ENCODE measurements around the gene LMBR1. TPM values are rescaled to one million over a fixed set of nuclear protein-coding genes. Genes with fewer than 3 reads are reported as not detected.

The LMBR1 gene
- total and polyA plus RNA-seq, 2 donors (not counting 3 experiments of a cell fraction or from before 2014, with no cell fraction given), result 14.0 to 72.9 TPM

DNA sequence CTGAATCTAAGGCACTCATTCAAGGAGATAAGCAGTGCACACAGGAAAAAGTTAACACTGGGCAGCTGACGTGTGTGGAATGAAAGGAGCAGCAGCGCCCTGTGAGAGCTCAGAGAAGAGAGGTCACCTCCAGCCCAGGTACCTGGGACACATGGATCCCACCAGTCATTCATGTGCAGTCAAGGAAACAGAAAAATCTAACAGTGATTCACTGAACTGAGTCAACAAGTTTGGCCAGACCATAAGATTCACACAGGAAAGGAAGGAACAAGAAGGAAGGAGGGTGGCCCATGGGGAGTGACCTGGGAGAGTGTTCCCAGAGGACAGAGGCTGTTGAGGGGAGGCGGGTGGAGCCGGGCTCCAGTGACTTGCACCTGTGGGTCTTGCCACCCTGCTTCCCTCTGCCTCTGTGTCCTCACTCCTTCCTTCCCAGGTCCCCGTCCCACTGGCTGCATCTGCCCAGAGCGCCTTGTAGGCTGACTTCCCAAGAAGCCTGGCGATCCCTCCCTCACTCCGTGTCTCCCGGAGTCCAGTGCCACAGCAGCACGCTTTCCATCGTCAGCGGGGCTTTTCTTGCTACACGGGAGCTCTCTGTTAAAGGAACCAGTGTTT lies 224.7 kb downstream of the LMBR1 start:
- POLR2A ChIA-PET, result no interaction called here
- no peaks in the 10 kb centered on the region for H3K36me3 ChIP-seq (ENCODE audit: control insufficient read depth in 2 of 2, extremely low read depth in 1 of 2, insufficient read depth in 2 of 2, low read length in 2 of 2)
- H3K4me2 ChIP-seq (ENCODE audit: insufficient read depth, low read length), result no peak overlapping the region
- CTCF ChIA-PET, result no interaction called here
- DNase-seq (ENCODE audit: low read depth, low spot score) (no peak), FAIRE-seq (no peak)
- no peaks in the 10 kb centered on the region for H3K9me3 ChIP-seq (replicated peaks; ENCODE audit: control insufficient read depth, insufficient read depth, low read length)
- no peak overlapping the region for H3K9ac ChIP-seq (replicated peaks; ENCODE audit: extremely low read depth, insufficient read depth, low read length)
- no peak overlapping the region for H3K27ac ChIP-seq (ENCODE audit: insufficient read depth, low read depth, low read length)
- no peak for TF ChIP-seq GATA2 (IDR thresholded peaks at IDR 0.05; ENCODE audit: insufficient read depth, insufficient read length, low read depth, low read length)
- TF ChIP-seq, protein P1, sequence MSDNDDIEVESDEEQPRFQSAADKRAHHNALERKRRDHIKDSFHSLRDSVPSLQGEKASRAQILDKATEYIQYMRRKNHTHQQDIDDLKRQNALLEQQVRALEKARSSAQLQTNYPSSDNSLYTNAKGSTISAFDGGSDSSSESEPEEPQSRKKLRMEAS (IDR thresholded peaks at IDR 0.05; ENCODE audit: insufficient read depth, insufficient read length), result no peak
- no peak for TF ChIP-seq MYC (IDR thresholded peaks at IDR 0.05; ENCODE audit: low read depth, low read length)
- no peak for TF ChIP-seq EZH2 (IDR thresholded peaks at IDR 0.05; ENCODE audit: borderline replicate concordance, low read depth, low read length, severe bottlenecking)
- TF ChIP-seq, protein P2, sequence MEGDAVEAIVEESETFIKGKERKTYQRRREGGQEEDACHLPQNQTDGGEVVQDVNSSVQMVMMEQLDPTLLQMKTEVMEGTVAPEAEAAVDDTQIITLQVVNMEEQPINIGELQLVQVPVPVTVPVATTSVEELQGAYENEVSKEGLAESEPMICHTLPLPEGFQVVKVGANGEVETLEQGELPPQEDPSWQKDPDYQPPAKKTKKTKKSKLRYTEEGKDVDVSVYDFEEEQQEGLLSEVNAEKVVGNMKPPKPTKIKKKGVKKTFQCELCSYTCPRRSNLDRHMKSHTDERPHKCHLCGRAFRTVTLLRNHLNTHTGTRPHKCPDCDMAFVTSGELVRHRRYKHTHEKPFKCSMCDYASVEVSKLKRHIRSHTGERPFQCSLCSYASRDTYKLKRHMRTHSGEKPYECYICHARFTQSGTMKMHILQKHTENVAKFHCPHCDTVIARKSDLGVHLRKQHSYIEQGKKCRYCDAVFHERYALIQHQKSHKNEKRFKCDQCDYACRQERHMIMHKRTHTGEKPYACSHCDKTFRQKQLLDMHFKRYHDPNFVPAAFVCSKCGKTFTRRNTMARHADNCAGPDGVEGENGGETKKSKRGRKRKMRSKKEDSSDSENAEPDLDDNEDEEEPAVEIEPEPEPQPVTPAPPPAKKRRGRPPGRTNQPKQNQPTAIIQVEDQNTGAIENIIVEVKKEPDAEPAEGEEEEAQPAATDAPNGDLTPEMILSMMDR (IDR thresholded peaks at IDR 0.05; ENCODE audit: extremely low read depth in 1 of 2, insufficient read depth in 1 of 2, low read depth in 1 of 2, low read length in 2 of 2), result no peak
- no peak for TF ChIP-seq FOS (IDR thresholded peaks at IDR 0.05; ENCODE audit: borderline replicate concordance, insufficient read depth, low read length)
- no peak for TF ChIP-seq POLR2AphosphoS5 (IDR thresholded peaks at IDR 0.05; ENCODE audit: insufficient read depth, low read depth, low read length)
- no peak for TF ChIP-seq POLR2A (IDR thresholded peaks at IDR 0.05; ENCODE audit: low read depth, low read length)
- BruUV-seq (replicated peaks), result no TSS peak
- H3K4me1 ChIP-seq (ENCODE audit: control insufficient read depth, extremely low read depth, insufficient read depth, low read length), result no peaks in the 10 kb centered on the region
- intact Hi-C loops (cut with micrococcal nuclease) (no loop called here), dilution Hi-C loops (cut with MboI; ENCODE audit: extremely low pct_ligation_motif_present, low sequenced_read_pairs) (no loop called here)
- H3K27me3 ChIP-seq (ENCODE audit: control insufficient read depth in 2 of 2, insufficient read depth in 2 of 2, low read length in 2 of 2), result no peaks in the 10 kb centered on the region
- H3K4me3 ChIP-seq (replicated peaks in 1 of 3; ENCODE audit: insufficient read depth in 1 of 3, low read depth in 1 of 3, low read length in 3 of 3), result no peak overlapping the region
- H2AFZ ChIP-seq (ENCODE audit: low read depth, low read length), result no peak overlapping the region
- no peaks in the 10 kb centered on the region for H3K9me1 ChIP-seq (replicated peaks; ENCODE audit: control insufficient read depth, extremely low read depth, insufficient read depth, low read length)
- no peaks in the 10 kb centered on the region for H4K20me1 ChIP-seq (replicated peaks; ENCODE audit: control insufficient read depth, extremely low read depth, insufficient read depth, low read length)
- H3K79me2 ChIP-seq (ENCODE audit: control insufficient read depth, insufficient read depth, low read length), result no peaks in the 10 kb centered on the region

Measured in endothelial cell of umbilical vein (primary cell).